Measurements from ENCODE around the gene THG1L. TPM values are rescaled to one million over a fixed set of nuclear protein-coding genes. Genes with fewer than 3 reads are reported as not detected.
A peak's percentile ranks its signal among the peaks of the same experiment; 100 is the strongest.
"Not testable (repeated sequence)": the region's sequence is repeated elsewhere in the genome, so short reads cannot be mapped to it uniquely, and the experiment has no call there.

The THG1L gene
- total RNA-seq, 1 experiment from 2014 or later = 36.2 TPM

- H3K4me3 ChIP-seq = no peak overlapping the region
- no peak for DNase-seq
- H3K9me3 ChIP-seq = peaks cover 6% of the 10 kb centered on the region
- no peaks in the 10 kb centered on the region for H3K27me3 ChIP-seq
- H3K36me3 ChIP-seq = no peaks in the 10 kb centered on the region
Observed at GRCh38 chr5:157718519-157718918, 12.7 kb upstream of the THG1L start.

DNA sequence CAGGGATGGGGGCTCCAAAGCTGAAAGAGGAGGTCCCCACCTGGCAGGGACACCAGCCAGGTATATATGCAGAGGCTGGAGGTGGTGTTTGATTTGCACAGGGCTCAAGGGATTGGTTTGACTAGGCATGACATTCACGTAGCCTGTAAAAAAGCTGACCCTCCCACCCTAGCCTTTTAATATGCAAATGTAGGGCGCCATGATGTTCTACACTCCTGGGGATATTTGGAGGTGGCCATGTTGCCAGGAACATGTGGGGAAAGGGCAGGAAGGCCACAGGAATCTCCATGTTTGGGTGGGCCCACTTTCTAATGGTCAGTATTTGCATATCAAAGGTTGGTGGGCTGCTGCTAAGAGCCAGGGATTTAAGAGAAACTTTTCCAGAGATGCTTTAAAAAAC lies 12.0 kb upstream of the THG1L start:
- no peaks in the 10 kb centered on the region for H3K36me3 ChIP-seq
- H3K9me3 ChIP-seq = peaks cover 6% of the 10 kb centered on the region
- no peak for DNase-seq
- H3K4me3 ChIP-seq = no peak overlapping the region
- H3K27me3 ChIP-seq = no peaks in the 10 kb centered on the region

- Histone ChIP-seq H3K27me3 (no peaks in the 10 kb centered on the region), H3K4me3 (no peak overlapping the region), H3K9me3 (peaks cover 6% of the 10 kb centered on the region), H3K36me3 (no peaks in the 10 kb centered on the region)
- DNase-seq = no peak
Observed at GRCh38 chr5:157721159-157721558, 10.1 kb upstream of the THG1L start.

DNA sequence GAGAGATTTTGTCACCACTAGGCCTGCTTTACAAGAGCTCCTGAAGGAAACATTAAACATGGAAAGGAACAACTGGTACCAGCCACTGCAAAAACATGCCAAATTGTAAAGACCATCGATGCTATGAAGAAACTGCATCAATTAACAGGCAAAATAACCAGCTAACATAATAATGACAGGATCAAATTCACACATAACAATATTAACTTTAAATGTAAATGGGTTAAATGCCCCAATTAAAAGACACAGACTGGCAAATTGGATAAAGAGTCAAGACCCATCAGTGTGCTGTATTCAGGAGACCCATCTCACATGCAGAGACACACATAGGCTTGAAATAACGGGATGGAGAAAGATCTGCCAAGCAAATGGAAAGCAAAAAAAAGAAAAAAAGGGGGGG lies 8.3 kb upstream of the THG1L start:
- not testable (repeated sequence) for H3K4me3 ChIP-seq, DNase-seq, H3K9me3 ChIP-seq, H3K27me3 ChIP-seq, H3K36me3 ChIP-seq

- not testable (repeated sequence) for H3K4me3 ChIP-seq, H3K9me3 ChIP-seq, H3K36me3 ChIP-seq, DNase-seq, H3K27me3 ChIP-seq
Observed at GRCh38 chr5:157726607-157727006, 4.6 kb upstream of the THG1L start.

- H3K9me3 ChIP-seq, DNase-seq, H3K4me3 ChIP-seq, H3K27me3 ChIP-seq, H3K36me3 ChIP-seq: not testable (repeated sequence)
Observed at GRCh38 chr5:157727858-157728257, 3.4 kb upstream of the THG1L start.

GRCh38 chr5:157729858-157730257 lies 1.4 kb upstream of the THG1L start:
- DNase-seq = no peak
- H3K36me3 ChIP-seq = peaks cover 15% of the 10 kb centered on the region
- no peaks in the 10 kb centered on the region for H3K9me3 ChIP-seq
- no peaks in the 10 kb centered on the region for H3K27me3 ChIP-seq
- H3K4me3 ChIP-seq = no peak overlapping the region

DNA sequence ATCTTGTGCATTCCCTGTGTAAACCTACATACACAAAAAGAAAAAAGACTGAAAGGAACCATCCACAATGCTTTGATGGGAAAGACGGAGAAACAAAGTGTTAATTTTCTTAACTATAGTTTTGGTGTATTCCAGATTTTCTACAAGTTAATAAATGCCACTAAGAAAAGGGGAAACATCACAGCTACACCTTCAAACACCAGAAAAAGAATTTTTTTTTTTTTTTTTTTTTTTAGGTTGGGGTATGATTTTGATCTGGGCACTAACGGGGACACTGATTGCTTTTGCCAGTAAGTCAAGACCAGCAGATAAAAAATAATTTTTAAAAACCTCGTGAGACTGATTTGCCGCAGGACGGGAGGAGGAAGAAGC lies 334 bp upstream of the THG1L start:
- H3K9me3 ChIP-seq = no peaks in the 10 kb centered on the region
- H3K27me3 ChIP-seq = no peaks in the 10 kb centered on the region
- peaks cover 25% of the 10 kb centered on the region for H3K36me3 ChIP-seq
- peak overlapping the region; percentile 96 for H3K4me3 ChIP-seq
- no peak for DNase-seq

- peaks cover 34% of the 10 kb centered on the region for H3K36me3 ChIP-seq
Observed at GRCh38 chr5:157732130-157732514, 902 bp downstream of the THG1L start.

DNA sequence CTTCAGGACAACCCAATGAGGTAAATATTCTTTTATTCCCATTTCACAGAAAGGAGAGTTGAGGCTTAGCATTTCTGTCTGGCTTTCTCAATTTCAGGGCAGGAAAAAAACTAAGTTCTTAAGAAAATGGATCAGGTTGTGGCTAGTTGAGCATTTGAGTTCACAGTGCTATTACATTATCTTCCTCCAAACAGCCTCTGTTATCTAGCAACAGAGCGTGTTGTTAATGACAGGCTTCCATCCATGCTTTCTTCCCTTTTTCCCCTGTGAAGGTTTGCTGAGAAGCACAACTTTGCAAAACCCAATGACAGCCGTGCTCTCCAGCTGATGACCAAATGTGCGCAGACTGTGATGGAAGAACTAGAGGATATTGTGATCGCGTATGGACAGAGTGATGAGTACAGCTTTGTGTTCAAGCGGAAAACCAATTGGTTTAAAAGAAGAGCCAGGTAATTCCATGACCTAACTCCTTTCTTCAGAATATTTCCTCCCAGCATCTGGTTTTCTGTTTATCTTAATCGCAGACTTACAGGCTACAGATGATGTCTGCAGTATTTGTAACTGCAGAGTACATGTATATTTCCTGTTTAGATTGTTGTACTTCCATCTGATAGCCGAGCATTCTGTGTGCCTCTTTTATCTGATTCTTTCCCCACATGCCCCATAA lies 1.5 kb downstream of the THG1L start:
- DNase-seq = no peak
- no peaks in the 10 kb centered on the region for H3K9me3 ChIP-seq

More at GRCh38 chr5:157732130-157732514, 902 bp downstream of the THG1L start:
- Histone ChIP-seq H3K27me3 (no peaks in the 10 kb centered on the region), H3K4me3 (peak overlapping the region; percentile 96), H3K9me3 (no peaks in the 10 kb centered on the region)
- DNase-seq = no peak

DNA sequence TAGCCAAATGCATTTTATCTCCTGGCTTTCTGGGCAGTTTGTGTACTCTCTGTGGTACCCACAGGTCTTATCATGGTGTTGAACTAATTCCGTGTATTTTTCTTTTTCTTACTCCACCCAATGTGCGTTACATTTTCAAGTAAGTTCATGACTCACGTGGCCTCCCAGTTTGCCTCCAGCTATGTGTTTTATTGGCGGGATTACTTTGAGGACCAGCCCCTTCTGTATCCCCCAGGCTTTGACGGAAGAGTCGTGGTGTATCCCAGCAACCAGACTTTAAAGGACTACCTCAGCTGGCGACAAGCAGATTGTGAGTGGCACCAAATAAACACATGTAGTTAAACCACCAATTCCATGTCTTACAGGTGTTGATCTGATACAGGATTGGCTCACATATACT lies 3.2 kb downstream of the THG1L start:
- Histone ChIP-seq H3K9me3 (no peaks in the 10 kb centered on the region), H3K4me3 (no peak overlapping the region), H3K36me3 (peaks cover 47% of the 10 kb centered on the region), H3K27me3 (no peaks in the 10 kb centered on the region)
- DNase-seq = no peak

More for the DNA sequence above, 1.5 kb downstream of the THG1L start:
- no peaks in the 10 kb centered on the region for H3K27me3 ChIP-seq
- no peak overlapping the region for H3K4me3 ChIP-seq
- H3K36me3 ChIP-seq = peaks cover 35% of the 10 kb centered on the region

GRCh38 chr5:157735991-157736390 lies 4.8 kb downstream of the THG1L start:
- Histone ChIP-seq H3K36me3 (peaks cover 47% of the 10 kb centered on the region), H3K9me3 (no peaks in the 10 kb centered on the region)

DNA sequence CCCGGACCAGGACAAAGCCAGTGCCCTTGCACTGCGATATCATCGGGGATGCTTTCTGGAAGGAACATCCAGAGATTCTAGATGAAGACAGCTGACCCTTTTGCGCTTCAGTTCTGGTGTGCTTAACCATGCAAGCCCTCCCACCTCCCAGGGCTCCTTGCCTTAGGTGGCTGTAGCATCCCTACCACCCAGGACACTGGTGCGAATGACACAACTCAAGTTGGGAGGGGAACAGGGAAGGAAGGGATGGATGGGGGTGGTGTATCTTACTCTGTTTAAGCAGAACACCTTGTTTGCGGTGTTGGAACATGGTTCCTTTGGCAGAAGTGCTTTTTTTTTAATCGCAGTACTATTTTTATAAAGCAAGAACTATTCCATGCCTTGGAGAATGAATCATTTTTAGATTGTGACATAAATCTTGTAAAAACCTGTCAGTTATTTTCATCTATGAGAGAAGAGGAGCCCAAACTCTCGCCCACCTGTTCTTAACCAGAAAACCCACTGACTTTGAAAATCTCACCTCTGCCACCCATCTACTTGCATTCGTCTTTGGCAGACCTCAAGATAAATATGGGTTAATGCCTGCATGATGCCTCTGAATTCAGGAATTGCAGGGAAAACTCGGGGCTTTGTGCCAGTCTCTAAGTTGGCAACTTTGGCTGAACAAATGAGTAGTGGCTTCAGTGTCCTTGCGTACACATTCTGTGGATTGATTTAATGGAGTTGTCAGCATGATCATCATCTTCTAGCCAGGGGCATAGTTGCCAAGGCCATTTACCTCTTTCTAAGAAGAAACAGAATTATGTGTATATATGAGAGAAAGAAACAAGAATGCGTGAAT lies 8.4 kb downstream of the THG1L start:
- no peaks in the 10 kb centered on the region for H3K27me3 ChIP-seq
- peaks cover 33% of the 10 kb centered on the region for H3K36me3 ChIP-seq
- H3K4me3 ChIP-seq = no peak overlapping the region
- H3K9me3 ChIP-seq = no peaks in the 10 kb centered on the region
- no peak for DNase-seq

More at GRCh38 chr5:157735991-157736390, 4.8 kb downstream of the THG1L start:
- Histone ChIP-seq H3K27me3 (no peaks in the 10 kb centered on the region), H3K4me3 (no peak overlapping the region)
- no peak for DNase-seq

- H3K36me3 ChIP-seq = peaks cover 29% of the 10 kb centered on the region
- no peaks in the 10 kb centered on the region for H3K27me3 ChIP-seq
- no peak overlapping the region for H3K4me3 ChIP-seq
- no peaks in the 10 kb centered on the region for H3K9me3 ChIP-seq
- DNase-seq = no peak
Observed at GRCh38 chr5:157740229-157740610, 9.0 kb downstream of the THG1L start.

- peaks cover 22% of the 10 kb centered on the region for H3K36me3 ChIP-seq
- no peak for DNase-seq
Observed at GRCh38 chr5:157741131-157741530, 9.9 kb downstream of the THG1L start.

GRCh38 chr5:157743163-157744050 lies 12.2 kb downstream of the THG1L start, which contains the start of gene LSM11:
Gene LSM11, plus strand, starts transcription at chr5:157743712. Its CDS starts 39 bp downstream, at chr5:157743751.
- H3K27me3 ChIP-seq = no peaks in the 10 kb centered on the region
- peak within 1 kb of the TSS; percentile 71 for H3K4me3 ChIP-seq
- peaks cover 8% of the 10 kb centered on the region for H3K36me3 ChIP-seq
- DNase-seq = peak; percentile 89
- no peaks in the 10 kb centered on the region for H3K9me3 ChIP-seq

More at GRCh38 chr5:157741131-157741530, 9.9 kb downstream of the THG1L start:
- no peaks in the 10 kb centered on the region for H3K27me3 ChIP-seq
- no peaks in the 10 kb centered on the region for H3K9me3 ChIP-seq
- no peak overlapping the region for H3K4me3 ChIP-seq
